NCI-H2227 treated with DMSO at 0.1 percent for 48 hours (cell line): ENCODE measurements around the gene ALDH18A1.

ENCODE experiments used
- DNase-seq: peaks from one replicate; lab custom pipeline; 2025; lab: John Stamatoyannopoulos, UW

ALDH18A1 gene

GRCh38 chr10:95556994-95557767 lies 99.3 kb downstream of the ALDH18A1 start:
- DNase-seq, result no peak
